Superior temporal gyrus (tissue), 1 donor: Measurements from ENCODE around the gene ZBTB4.

Source experiments
- DNase-seq: peaks from one replicate; pipeline ENCODE4 v3.0.0-alpha.2; 2016; ENCODE audit errors: extremely low spot score

Gene ZBTB4

DNA sequence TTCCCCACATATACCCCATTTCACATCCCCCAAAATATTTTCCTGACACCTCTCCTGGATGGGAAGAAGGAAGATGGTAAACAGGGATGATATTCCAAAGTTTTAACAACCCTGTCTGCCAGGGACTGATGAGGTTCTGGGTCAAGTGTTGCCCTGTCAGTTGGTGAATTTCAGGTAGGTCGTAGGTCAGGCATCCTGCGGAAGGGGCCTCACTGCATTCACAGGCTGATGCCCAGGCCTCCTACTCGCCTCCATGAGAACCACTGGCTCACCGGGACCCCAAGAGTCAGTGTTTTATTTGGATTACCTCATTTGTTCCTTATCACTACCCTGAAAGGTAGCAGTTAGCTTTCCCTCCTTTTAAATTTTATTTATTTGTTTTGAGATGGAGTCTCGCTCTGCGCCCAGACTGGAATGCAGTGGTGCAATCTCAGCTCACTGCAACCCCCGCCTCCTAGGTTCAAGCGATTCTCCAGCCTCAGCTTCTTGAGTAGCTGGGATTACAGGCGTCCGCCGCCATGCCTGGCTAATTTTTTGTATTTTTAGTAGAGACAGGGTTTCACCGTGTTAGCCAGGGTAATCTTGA, 10.5 kb downstream of the ZBTB4 start:
- DNase-seq = no peak

DNA sequence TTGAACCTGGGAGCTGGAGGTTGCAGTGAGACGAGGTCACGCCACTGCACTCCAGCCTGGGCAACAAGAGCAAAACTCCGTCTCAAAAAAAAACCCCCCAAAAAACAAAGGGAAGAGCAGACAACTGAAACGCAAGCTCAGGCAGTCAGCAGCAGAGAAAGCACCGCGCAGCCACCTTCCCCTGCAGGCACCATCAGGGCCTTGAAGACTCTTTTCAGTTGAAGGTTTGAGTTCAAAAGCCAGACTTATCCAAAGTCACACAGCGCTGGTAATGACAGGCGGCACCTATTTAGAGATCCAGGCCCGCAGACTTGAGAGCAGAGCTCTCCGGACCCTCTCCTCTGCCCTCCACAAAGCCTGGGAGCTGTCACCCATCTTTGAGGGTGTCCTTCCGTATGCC, 11.1 kb downstream of the ZBTB4 start:
- no peak for DNase-seq

DNA sequence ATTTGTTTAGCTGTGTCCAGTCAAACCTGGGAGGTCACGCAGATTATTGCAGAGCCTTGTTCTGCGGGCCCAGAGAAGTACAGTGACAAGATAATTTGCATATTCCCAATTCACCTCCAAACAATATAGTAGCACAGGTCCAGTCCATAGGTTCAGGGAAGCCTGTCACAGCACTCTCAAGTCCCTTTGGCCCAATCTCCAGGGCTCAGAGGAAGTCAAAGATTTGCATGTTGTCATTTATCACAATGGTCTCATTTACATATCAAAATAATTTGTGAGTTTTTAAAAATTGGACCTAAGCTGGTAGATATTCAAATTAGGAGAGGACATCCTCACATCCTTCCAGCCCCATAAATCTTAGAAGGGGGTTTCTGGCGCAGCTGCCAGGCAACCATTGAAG, 11.9 kb downstream of the ZBTB4 start:
- DNase-seq = no peak

DNA sequence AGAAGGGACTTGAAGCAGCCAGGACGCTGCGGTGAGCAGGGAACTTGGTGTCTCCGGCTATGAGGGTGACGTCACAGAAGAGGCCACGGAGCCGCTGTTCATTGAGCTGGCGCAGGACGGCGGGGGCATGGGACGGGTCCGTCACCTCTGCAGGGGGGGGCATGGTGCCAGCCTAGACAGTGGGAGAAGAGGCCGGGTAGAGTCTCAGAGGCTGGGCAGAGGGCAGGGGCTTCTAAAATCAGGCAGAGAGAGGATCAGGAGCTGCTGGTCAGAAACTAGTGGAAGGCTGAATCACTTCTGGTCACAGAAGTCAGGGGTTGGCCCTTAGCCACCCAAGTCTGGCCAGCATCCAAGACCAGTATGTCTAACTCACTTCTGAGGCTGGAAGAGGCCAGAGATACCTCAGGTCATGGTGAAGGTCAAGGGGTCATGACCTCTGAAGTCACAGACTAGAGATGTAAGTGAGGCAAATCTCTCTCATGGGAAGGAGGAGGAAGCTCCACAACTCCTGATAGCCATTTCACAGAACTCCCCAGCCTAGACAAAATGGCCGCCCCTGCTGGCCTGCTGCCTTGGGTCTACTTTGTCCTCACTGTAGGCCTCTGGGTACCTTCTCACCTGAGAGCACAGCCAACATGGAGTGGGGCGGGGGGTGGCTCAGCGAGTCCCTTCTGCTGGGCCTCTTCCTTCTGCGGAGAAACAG, 12.6 kb downstream of the ZBTB4 start:
- DNase-seq = no peak

DNA sequence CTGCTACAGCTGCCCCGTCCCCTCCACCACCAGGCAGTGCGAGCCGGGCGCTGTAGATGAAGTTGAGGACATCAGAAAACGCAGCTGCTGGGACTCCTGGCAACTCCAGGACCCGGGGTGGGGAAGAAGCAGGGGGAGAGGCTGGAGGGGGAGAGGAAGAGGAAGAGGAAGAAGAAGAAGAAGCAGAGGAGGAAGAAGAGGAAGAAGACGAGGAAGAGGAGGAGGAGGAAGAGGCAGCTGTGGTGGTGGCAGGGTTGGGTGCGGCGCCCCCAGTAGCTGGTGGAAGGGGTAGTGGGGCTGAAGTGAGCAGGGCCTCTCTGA, 13.2 kb downstream of the ZBTB4 start:
- DNase-seq = no peak

DNA sequence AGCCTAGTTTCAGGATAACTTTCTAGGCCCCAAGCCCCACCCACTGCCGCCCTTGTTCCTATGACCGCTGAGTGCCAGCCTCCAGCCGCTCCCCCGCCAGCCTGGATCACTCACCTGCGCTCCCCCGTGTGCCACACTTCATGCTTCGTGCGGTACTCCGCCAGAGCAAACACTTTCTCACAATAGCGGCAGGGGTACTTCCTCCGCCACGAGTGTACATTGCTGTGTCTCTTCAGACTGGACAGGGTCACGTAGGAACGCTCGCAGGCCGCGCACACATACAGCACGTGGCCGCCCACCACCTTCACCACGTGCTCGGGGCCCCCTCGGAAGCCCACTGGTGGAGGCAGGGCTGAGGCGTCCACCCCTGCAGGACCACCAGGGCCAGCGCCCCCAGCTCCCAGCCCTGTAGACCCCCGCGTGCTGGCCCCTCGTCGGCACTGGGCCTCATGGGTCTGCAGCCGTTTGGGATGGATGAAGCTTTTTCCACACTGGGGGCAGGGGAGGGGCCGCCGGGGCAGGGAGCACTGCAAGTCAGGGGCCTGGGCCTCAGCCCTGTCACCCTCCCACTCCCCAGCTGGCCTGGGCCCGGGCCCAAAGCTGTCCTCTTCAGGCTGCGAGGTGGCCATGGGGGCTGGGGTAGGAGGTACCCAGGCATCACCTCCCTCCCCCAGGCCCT, 13.7 kb downstream of the ZBTB4 start:
- DNase-seq = no peak

DNA sequence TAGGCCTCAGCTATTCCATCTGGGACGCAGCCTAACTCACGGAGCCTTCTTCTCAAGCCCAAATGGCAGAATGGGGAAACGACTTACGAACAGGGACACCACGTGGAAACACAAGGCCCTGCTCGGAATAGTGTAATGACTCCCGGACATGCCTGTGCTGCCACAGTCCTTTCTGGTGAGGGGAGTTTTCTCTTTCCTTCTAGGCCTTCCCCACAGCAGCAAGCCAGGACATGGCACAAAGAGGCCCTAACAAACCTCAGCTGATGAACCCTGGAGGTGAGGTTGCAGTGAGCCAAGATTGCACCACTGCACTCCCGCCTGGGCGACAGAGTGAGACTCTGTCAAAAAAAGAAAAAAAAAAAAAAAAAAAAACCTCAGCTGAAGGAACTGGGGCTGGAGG, 15.3 kb downstream of the ZBTB4 start:
- DNase-seq = no peak

DNA sequence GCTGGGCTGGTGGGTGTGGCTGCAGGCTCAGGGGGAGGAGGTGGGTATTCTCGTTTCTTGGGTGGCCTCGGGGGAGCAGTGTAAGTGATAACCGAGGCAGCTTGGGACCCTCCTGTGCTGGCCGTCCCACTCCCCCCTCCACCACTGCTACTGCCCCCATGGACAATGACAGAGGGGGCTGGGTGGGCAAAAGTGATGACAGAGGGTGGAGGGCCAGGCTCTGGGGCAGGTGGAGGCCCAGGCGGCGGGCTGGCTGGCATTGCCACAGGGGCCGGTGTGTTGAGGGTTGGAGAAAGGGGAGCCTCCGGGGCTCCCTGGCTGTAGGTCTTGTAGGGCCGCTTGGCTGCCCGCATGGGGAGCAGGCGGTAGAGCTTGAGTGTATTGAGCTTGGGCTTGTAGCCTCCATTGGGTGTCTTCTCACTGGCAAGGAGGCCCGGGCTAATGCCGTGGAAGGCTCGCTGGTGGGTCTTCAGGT, 16.0 kb downstream of the ZBTB4 start:
- DNase-seq = no peak

DNA sequence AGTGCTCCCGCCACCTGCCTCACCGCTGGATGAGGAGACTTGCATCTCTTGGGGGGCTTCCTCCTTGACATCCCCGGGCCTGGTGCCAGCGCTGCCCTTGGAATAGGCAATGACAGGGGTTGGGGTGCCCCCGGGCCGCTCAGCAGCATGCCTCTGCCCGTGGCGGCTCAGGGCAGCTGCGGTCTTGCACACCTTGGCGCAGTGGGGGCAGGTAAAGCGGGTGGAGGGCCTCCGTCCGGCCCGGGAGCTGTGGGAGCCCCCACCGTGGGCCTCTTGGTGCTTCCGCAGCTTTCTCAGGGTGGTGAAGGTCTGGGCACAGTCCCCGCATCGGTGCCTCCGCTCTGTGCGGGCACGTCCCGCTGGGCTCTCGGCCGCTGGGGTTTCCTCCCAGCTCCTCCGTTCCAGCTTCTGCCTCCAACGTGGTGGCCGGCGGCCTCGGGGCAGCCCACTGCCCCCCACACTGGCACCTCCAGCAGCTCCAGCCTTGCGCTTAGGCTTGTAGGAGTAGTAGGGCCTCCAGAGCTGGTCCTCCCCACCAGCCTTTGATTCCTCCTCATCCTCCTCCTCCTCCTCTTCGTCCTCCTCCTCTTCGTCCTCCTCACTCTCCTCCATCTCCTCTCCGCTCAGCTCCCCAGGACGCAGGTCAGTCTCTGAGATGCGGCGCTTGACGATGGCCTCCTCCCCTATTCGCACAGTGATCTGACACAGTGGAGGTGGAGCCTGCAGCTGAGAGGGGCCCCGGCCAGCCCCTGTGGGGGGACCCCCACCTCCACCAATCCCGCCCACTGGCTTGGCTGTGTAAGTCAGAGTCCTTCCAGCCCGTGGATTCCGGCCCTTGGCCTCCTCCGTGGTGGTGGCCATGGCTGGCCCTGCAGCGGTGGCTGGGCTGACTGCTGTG, 16.7 kb downstream of the ZBTB4 start:
- DNase-seq = no peak

DNA sequence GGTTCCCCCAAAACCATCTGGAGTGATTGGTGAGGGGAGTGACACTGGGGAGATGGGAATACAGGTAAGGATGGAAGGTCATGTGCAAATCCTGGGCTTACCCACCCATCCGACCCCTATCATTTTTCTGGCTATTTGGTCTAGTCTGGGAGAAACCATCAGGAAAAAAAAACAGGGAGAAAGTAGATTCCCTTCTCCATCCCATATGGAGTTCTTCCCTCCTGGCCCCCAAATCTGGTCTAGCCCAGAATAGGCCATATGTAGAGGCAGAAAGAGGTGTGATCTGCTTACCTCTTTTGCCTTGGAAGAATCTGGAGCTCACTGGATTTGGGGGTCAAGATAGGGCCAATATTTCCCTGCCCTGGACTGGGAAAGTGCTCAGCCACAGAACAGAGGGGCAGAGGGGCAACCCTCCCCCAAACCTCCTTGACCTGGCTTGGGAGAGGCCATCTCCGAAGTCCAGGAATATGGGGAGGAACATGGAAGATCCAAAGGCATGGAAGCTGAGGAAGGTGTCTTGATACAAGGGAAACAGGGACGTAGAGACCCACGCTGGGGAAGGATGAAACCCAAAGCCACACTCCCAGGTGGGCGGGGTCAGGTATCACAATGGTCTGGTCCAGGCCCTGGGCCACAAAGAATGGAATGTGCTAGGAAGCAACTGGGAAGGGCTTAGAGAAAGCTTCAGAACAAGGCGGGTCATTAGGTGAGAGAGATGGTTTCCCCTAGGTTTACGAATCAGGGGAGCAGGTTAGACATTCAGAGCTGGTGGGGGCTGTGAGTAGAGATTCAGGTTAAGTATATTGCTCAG, 18.4 kb downstream of the ZBTB4 start:
- DNase-seq = no peak

DNA sequence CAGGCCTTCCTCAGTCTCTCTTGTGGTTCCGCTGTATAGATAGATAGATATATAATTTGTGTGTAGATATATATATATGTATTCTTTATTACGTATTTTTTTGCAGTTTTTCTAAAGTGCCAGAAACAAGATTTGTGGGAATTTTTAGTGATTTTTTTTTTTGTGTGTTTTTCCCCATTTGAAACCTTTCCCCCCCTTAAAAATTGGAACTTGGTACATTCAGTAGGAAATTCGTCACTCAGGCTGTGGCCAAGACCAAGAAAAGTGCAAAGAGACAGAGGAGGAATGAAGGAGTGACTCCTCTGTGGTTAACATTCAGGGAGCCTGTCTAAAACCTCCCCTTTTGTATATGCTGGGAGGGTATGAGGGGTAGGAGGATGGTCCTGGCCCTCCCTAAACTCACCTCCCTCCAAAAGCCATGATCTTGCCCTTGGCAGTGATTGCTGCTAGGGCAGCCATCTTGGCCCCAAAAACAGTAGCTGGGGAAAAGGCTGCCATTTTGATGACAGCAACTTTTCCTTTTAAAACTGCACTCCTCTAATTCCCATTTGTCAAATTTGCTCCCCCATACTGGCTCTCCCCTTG, 19.4 kb downstream of the ZBTB4 start:
- DNase-seq = no peak

DNA sequence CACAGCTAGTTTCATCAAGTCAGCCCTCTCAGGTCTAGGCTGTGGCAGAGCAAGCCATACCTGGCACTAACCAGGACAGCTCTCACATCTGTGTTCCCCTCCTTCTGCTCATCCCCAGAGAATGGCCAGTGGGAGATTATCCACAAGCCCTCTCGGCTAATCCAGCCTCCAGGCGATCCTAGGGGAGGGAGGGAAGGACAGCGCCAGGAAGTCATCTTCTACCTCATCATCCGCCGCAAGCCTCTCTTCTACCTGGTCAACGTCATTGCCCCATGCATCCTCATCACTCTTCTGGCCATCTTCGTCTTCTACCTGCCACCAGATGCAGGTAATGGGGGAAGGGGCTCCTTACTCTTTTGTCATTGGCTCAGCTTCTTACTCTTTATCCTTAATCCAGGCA, 31.0 kb downstream of the ZBTB4 start:
- no peak for DNase-seq

DNA sequence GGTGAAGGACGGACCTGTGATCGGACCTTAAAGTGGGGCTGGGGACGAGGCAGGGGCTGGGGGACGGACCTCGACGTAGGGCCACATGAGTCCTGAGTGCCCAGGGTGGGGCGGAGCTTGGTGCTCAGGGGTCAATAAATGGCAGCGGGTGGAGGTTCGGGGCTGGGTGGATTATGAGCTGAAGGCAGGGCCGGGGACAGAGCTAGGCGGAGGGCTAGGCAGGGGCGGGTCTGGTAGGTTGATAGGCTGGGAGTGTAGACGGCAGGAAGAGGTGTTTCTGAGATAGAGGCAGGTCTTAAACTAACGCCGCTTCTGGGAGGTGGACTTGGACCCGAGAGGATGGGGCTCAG, 33.8 kb downstream of the ZBTB4 start:
- DNase-seq = no peak

DNA sequence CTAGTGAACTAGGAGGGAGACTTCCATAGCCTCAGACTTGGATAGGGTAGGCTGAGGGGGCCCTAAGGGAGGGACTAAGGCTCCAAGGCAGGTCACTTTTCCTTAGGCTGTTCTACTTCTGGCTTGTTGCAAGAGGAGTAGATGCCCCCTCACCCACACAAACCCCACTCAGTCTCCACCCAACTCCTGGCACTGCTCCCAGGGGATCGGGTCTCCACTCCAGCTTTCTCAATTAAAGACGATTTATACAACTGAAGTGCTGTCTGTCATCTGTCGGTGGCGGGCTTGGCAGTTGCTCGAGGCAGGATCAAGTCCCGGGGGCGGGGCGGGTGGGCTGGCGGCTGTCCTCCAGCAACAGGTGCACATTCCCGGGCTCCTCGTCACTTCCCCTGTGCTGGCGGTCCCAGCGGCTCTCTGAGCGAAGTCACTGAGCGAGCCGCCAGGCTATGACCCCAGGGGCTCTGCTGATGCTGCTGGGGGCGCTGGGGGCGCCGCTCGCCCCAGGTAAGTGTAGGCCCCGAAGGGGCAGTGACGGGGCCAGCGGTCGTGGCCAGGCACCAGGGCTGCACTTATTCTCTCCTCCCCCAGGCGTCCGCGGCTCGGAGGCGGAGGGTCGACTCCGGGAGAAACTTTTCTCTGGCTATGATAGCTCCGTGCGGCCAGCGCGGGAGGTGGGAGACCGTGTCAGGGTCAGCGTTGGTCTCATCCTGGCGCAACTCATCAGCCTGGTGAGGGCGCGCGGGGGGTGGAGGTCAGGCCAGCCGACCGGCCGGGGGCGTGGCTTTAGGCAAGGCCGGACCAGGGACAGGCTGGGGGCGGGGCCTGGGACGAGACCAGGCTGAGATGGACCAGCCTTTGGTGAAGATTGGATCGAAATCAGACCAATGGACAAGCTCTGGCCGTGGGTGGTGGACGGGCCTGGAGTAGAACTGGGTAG, 34.5 kb downstream of the ZBTB4 start, which contains the start of gene CHRNB1:
Gene CHRNB1, plus strand, starts transcription at position 380 of the 937 bp plus-strand sequence. Its CDS starts 67 bp downstream, at position 447.
- peak; percentile 70 for DNase-seq

DNA sequence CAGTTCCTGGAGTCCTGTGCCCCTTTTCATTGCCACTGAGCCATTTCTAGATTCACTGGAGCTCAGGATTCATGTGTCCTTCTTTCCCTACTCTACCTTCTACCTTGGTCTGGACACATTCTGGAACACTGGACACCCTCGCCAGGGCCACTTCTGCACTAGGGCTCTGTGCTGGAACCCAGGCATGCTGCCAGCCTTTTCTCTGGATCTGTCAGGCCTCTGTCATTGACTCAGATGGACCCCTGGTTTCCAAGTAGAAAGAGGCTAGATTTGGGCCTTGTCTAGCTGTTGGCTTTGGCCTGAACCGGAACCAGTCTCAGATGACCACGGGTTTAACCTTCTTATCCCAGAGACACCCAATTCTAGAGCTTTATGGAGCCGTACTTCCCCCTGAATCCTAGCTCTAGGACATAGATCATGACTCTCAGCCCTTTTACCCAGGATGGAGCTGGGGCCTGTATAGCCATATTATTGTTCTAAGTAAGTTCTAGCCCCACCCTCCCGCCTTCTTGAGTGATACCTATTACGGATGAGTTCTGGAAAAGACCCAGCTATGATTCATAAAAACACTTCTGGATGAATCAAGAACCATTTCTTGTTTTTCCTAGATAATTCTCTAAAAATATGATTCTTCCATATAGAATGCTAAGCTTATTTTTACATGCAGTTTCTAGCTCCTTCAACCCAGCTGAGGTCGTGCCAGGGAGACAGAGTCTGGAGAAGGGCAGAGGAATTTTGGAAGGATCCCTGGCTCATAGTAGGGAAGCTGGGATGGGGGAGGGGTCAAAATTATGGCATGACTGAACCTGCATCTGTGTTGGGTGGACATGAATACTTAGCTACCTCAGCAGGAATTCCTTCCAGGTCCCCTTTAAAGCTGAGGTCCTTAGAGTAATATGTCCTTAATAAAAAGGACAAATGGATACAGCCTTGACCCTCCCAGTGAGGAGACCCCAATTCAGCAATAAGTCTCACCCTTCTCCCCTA, 35.6 kb downstream of the ZBTB4 start:
- DNase-seq = no peak

DNA sequence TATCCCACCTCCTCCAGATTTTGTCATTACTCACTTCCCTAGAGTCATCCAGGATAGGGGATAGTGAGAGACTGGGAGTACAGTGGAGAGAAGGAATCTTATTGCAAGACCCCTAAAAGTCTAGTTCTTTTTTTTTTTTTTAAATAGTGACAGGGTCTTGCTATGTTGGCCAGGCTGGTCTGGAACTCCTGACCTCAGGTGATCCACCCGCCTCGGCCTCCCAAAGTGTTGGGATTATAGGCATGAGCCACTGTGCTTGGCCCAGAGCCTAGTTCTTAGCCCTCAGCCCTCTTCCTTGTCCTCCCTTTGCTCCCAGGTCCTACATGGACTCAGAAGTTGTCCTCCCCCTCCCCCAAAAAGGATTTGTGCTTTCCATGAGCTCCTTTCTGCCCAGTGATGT, 37.3 kb downstream of the ZBTB4 start:
- DNase-seq = no peak

DNA sequence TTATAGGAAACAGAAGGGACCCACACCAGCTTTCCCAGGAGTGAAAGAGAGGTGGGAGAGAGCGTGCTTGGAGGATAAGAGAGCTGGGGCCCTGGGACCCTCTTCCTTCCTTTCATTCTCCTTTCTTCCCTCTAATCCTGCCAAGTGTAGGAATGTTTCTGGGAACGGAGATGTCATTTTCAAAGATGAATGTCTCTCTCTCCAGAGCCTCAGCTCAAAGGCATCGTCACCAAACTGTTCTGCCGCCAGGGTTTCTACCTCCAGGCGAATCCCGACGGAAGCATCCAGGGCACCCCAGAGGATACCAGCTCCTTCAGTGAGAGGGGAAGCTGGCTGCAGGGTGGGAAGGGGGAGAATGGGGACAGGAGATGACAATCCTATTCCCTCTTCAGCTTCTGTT, 38.2 kb downstream of the ZBTB4 start:
- no peak for DNase-seq

DNA sequence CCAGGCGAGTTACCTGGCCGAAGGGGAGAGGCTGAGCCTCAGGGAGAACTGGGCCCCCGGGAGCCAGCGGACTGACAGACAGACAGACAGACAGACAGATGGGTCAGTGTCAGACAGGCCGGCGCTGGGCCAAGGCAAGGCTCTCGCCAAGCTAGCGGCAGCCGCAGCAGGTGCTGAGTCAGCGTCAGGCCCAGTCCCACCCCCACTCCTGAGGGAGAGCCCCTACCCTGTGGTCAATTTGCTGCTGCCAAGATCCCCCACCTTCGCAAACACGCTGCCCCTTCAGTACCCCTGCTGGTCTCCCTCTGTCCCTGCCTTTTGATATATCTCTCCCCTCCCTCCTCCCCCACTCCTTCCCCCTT, 38.6 kb downstream of the ZBTB4 start:
- no peak for DNase-seq
